Measurements from ENCODE around the gene ADAMTS17.

The ADAMTS17 gene

GRCh38 chr15:100220058-100220768, 121.6 kb downstream of the ADAMTS17 start:
- no peak for DNase-seq (ENCODE audit: low spot score)

- no peak for DNase-seq (ENCODE audit: low spot score)
Observed at GRCh38 chr15:100218434-100218833, 123.3 kb downstream of the ADAMTS17 start.

GRCh38 chr15:100216182-100216581, 125.6 kb downstream of the ADAMTS17 start:
- no peak for DNase-seq (ENCODE audit: low spot score)

- DNase-seq (ENCODE audit: low spot score) = no peak
Observed at GRCh38 chr15:100215843-100216169, 126.0 kb downstream of the ADAMTS17 start.

- no peak for DNase-seq (ENCODE audit: low spot score)
Observed at GRCh38 chr15:100215031-100215842, 126.5 kb downstream of the ADAMTS17 start.

- no peak for DNase-seq (ENCODE audit: low spot score)
Observed at GRCh38 chr15:100211855-100212850, 129.6 kb downstream of the ADAMTS17 start.

GRCh38 chr15:100210338-100210737, 131.4 kb downstream of the ADAMTS17 start:
- no peak for DNase-seq (ENCODE audit: low spot score)

GRCh38 chr15:100208921-100209603, 132.7 kb downstream of the ADAMTS17 start:
- DNase-seq (ENCODE audit: low spot score) = no peak

- no peak for DNase-seq (ENCODE audit: low spot score)
Observed at GRCh38 chr15:100207053-100207452, 134.7 kb downstream of the ADAMTS17 start.

- no peak for DNase-seq (ENCODE audit: low spot score)
Observed at GRCh38 chr15:100206643-100207042, 135.1 kb downstream of the ADAMTS17 start.

GRCh38 chr15:100205549-100206295, 136.1 kb downstream of the ADAMTS17 start:
- no peak for DNase-seq (ENCODE audit: low spot score)

- DNase-seq (ENCODE audit: low spot score) = no peak
Observed at GRCh38 chr15:100204771-100205170, 137.0 kb downstream of the ADAMTS17 start.

- DNase-seq (ENCODE audit: low spot score) = no peak
Observed at GRCh38 chr15:100204211-100204610, 137.6 kb downstream of the ADAMTS17 start.

GRCh38 chr15:100202309-100202960, 139.3 kb downstream of the ADAMTS17 start:
- DNase-seq (ENCODE audit: low spot score) = no peak

GRCh38 chr15:100201376-100202280, 140.1 kb downstream of the ADAMTS17 start:
- DNase-seq (ENCODE audit: low spot score) = no peak

GRCh38 chr15:100200287-100200880, 141.4 kb downstream of the ADAMTS17 start:
- no peak for DNase-seq (ENCODE audit: low spot score)

- no peak for DNase-seq (ENCODE audit: low spot score)
Observed at GRCh38 chr15:100199711-100200286, 142.0 kb downstream of the ADAMTS17 start.

- DNase-seq (ENCODE audit: low spot score) = no peak
Observed at GRCh38 chr15:100198442-100198841, 143.3 kb downstream of the ADAMTS17 start.
